HG03460 (cell line): ENCODE data around the gene CCDC110.
"Not testable (repeated sequence)": the region's sequence is repeated elsewhere in the genome, so short reads cannot be mapped to it uniquely, and the experiment has no call there.

Experiments used
- ATAC-seq: cut with Tn5 transposase; IDR thresholded peaks from one replicate; pipeline ENCODE4 v1.9.1; 2021; ENCODE audit not compliant: unreplicated experiment

The CCDC110 gene

GRCh38 chr4:185471235-185472102 lies at the start of gene CCDC110:
Gene CCDC110, minus strand, starts transcription at chr4:185471733. Its CDS starts 50 bp downstream, at chr4:185471683.
- ATAC-seq: peak; percentile 92

- no peak for ATAC-seq
Observed at GRCh38 chr4:185520119-185520518, 48.6 kb upstream of the CCDC110 start.

- ATAC-seq: no peak
Observed at GRCh38 chr4:185518494-185518893, 47.0 kb upstream of the CCDC110 start.

- ATAC-seq: no peak
Observed at GRCh38 chr4:185518069-185518468, 46.5 kb upstream of the CCDC110 start.

GRCh38 chr4:185515248-185515647 lies 43.7 kb upstream of the CCDC110 start:
- no peak for ATAC-seq

- no peak for ATAC-seq
Observed at GRCh38 chr4:185514182-185514697, 42.7 kb upstream of the CCDC110 start.

- no peak for ATAC-seq
Observed at GRCh38 chr4:185513489-185514181, 42.1 kb upstream of the CCDC110 start.

GRCh38 chr4:185512516-185512915 lies 41.0 kb upstream of the CCDC110 start:
- ATAC-seq: no peak

GRCh38 chr4:185511243-185511642 lies 39.7 kb upstream of the CCDC110 start:
- not testable (repeated sequence) for ATAC-seq

- no peak for ATAC-seq
Observed at GRCh38 chr4:185510806-185511205, 39.3 kb upstream of the CCDC110 start.

GRCh38 chr4:185508181-185508580 lies 36.6 kb upstream of the CCDC110 start:
- ATAC-seq: no peak

- ATAC-seq: no peak
Observed at GRCh38 chr4:185506422-185506821, 34.9 kb upstream of the CCDC110 start.

- no peak for ATAC-seq
Observed at GRCh38 chr4:185504098-185505047, 32.8 kb upstream of the CCDC110 start.

- ATAC-seq: no peak
Observed at GRCh38 chr4:185502386-185502785, 30.9 kb upstream of the CCDC110 start.

- ATAC-seq: no peak
Observed at GRCh38 chr4:185500576-185500975, 29.0 kb upstream of the CCDC110 start.

GRCh38 chr4:185500035-185500434 lies 28.5 kb upstream of the CCDC110 start:
- no peak for ATAC-seq

GRCh38 chr4:185488650-185489049 lies 17.1 kb upstream of the CCDC110 start:
- ATAC-seq: no peak

- ATAC-seq: no peak
Observed at GRCh38 chr4:185481401-185481800, 9.9 kb upstream of the CCDC110 start.

GRCh38 chr4:185480016-185480732 lies 8.6 kb upstream of the CCDC110 start:
- no peak for ATAC-seq

- ATAC-seq: peak; percentile 94
Observed at GRCh38 chr4:185479507-185479971, 8.0 kb upstream of the CCDC110 start.
